Measurements from ENCODE around the gene ELAC2. TPM values are rescaled to one million over a fixed set of nuclear protein-coding genes. Genes with fewer than 3 reads are reported as not detected.

The ELAC2 gene
- total RNA-seq, 4 donors from 2014 or later, result 70.7 to 78.7 (median 76.2) TPM

Other genes starting within 250 kb of the ELAC2 start
- 1 to 10 TPM; 1.4 to 6.2 (median 2.1) TPM for gene ARHGAP44, start 228.5 kb downstream of the ELAC2 start, total RNA-seq